ENCODE measurements around the gene VARS1.

The VARS1 gene

DNA sequence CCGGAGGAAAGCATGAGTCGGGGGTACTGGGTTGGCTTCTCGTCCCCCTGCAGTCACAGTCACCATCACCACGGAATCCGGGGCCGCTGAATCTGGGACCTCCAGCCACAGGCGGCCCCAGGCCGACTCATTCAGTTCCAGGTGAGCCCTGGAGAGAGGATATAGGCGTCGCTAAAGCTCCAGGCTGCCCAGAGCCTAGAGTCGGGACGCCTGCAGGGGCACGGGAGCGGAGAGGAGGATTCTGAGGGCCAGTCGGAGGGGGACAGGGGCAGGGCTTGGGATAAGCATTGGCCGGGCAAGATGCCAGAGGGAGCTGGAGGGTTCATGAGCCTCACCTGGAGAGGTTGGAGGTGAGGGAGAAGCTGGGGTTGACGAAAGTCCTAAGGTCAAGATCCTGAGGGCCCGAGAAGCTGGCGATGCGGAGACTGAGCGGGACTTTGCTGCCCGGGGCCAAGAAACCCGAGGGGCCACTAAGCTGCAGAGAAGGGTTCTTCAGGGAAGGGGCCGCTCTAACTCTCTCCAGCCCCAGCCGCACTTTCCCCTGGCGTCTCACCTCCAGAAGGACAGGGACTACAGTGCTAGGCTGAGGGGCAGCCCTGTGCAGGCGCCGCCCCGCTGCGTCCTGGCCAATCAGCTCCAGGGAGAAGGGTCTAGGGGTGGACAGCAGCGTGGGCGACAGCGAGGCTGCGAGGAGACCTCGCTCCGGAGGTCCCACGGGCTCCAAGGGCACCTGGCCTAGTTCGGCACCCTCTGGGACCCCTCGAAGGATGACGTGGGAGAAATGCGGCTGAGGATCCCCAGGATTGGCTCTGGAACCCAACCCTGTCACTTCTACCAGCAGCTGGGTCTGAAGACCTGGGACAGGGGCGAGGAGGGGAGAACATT, 29.4 kb downstream of the VARS1 start:
- Histone ChIP-seq H3K27ac (ENCODE audit: low read length) (no peak overlapping the region), H3K9me3 (ENCODE audit: control insufficient read depth in 1 of 2, low read length in 2 of 2) (no peaks in the 10 kb centered on the region), H3K4me1 (ENCODE audit: control insufficient read depth in 1 of 2, insufficient read depth in 2 of 2, low read length in 2 of 2) (peaks cover 0 to 10% of the 10 kb centered on the region in 2 donors), H3K27me3 (ENCODE audit: low read depth, low read length) (no peaks in the 10 kb centered on the region), H3K4me3 (ENCODE audit: low read depth in 1 of 2, low read length in 2 of 2) (peak overlapping the region; percentile 15 to 48), H3K36me3 (ENCODE audit: control insufficient read depth in 1 of 2, insufficient read depth in 2 of 2, low read length in 2 of 2) (no peaks in the 10 kb centered on the region)

DNA sequence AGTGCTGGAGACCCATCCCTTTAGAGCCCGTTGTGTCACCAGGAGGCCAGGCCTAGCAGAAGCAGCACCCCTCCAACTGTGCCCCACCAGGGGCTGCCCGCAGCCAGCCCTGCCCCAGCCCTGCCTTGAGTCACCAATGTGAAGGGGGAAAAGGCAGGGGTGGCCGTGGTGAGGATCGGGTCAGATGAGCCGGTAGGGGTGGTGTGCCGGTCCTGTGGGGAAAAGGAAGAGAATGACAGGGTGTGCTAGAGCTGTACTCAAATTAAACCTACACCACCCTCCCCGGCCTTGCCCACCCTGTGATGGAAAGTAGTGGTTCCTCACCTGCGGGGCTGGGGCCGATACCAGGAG, 30.0 kb downstream of the VARS1 start:
- H3K27ac ChIP-seq (ENCODE audit: low read length) = no peak overlapping the region
- H3K4me3 ChIP-seq (ENCODE audit: low read depth in 1 of 2, low read length in 2 of 2) = peak overlapping the region in 1 of 2 donors; percentile 48

DNA sequence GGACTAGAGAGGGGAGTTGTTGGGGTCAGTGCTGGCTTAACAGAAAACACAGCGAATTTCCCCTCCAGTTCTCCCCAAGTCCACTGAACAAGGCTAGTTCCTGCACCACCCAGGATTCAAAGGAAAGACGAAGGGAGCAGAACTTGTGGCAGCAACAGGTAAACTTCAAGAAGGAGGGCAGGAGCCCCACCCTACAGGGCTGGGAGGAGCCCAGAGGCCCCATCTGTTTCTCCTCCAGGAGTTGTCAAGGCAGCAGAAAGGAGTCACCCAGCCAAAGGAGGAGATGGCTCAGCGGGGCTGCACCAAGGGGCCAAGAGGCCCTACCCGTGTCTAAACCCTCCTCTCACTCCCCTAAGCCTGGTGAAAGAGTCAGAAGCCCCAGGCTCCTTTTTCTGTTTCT, 31.4 kb downstream of the VARS1 start:
- Histone ChIP-seq H3K36me3 (ENCODE audit: control insufficient read depth in 1 of 2, insufficient read depth in 2 of 2, low read length in 2 of 2) (no peaks in the 10 kb centered on the region), H3K9me3 (ENCODE audit: control insufficient read depth in 1 of 2, low read length in 2 of 2) (no peaks in the 10 kb centered on the region), H3K4me3 (ENCODE audit: low read depth in 1 of 2, low read length in 2 of 2) (no peak overlapping the region), H3K27me3 (ENCODE audit: low read depth, low read length) (no peaks in the 10 kb centered on the region), H3K27ac (ENCODE audit: low read length) (no peak overlapping the region), H3K4me1 (ENCODE audit: control insufficient read depth in 1 of 2, insufficient read depth in 2 of 2, low read length in 2 of 2) (peaks cover 0 to 10% of the 10 kb centered on the region in 2 donors)

More for the DNA sequence above, 30.0 kb downstream of the VARS1 start:
- H3K36me3 ChIP-seq (ENCODE audit: control insufficient read depth in 1 of 2, insufficient read depth in 2 of 2, low read length in 2 of 2) = no peaks in the 10 kb centered on the region
- H3K27me3 ChIP-seq (ENCODE audit: low read depth, low read length) = no peaks in the 10 kb centered on the region
- no peaks in the 10 kb centered on the region for H3K9me3 ChIP-seq (ENCODE audit: control insufficient read depth in 1 of 2, low read length in 2 of 2)
- H3K4me1 ChIP-seq (ENCODE audit: control insufficient read depth in 1 of 2, insufficient read depth in 2 of 2, low read length in 2 of 2) = peaks cover 0 to 10% of the 10 kb centered on the region in 2 donors

DNA sequence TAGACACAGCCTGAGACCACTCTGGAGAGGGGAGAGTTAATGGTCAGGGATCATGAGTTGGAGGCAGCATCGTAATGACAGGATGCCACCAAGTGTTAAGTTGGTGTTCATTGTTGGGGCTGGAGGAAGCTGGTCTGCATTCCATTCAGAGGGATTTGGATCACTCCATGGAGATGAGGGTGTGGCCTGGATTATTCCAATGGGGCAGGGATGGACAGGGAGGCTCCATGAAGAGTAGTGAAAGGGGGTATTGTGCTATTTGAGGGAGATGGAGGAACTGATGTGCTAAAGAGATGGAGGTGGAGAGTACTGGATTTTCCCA, 32.0 kb downstream of the VARS1 start:
- no peak overlapping the region for H3K27ac ChIP-seq (ENCODE audit: low read length)

DNA sequence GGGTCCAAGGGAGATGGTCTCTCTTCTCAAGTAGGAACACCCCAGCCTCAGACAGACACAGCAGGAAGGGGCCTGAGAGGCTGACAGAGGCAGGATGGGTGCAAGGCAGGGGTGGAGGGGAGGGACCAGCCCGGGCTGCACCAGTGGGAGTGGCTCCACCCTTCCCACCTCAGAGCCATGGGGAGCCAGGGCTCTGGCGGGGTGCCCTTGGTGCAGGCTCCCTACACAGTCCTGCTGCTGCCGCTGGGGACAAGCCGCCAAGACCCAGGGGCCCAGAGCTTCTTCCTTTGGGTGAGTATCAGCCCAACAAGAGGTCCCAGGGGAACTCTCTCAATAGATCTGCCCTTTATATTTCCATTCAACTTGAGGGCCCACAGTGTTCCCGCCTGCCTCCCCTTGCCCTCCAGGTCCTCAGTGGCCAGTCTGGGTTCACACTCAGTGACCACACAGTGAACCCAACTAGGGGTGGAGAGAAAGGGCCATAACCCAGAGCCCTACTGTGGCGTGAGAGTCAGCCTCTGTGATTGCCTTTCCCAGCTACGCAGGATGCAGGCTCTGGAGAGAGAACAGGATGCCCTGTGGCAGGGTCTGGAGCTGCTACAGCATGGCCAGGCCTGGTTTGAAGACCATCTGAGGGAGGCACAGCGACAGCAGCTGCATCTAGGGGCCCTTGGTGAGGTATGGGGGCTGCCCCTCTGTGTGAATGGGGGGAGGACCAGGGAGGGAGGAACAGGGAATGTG, 32.5 kb downstream of the VARS1 start:
- peaks cover 0 to 10% of the 10 kb centered on the region in 2 donors for H3K4me1 ChIP-seq (ENCODE audit: control insufficient read depth in 1 of 2, insufficient read depth in 2 of 2, low read length in 2 of 2)
- H3K27ac ChIP-seq (ENCODE audit: low read length) = no peak overlapping the region
- no peak overlapping the region for H3K4me3 ChIP-seq (ENCODE audit: low read depth in 1 of 2, low read length in 2 of 2)
- no peaks in the 10 kb centered on the region for H3K9me3 ChIP-seq (ENCODE audit: control insufficient read depth in 1 of 2, low read length in 2 of 2)
- no peaks in the 10 kb centered on the region for H3K36me3 ChIP-seq (ENCODE audit: control insufficient read depth in 1 of 2, insufficient read depth in 2 of 2, low read length in 2 of 2)
- H3K27me3 ChIP-seq (ENCODE audit: low read depth, low read length) = no peaks in the 10 kb centered on the region

More for the DNA sequence above, 32.0 kb downstream of the VARS1 start:
- Histone ChIP-seq H3K4me1 (ENCODE audit: control insufficient read depth in 1 of 2, insufficient read depth in 2 of 2, low read length in 2 of 2) (peaks cover 0 to 10% of the 10 kb centered on the region in 2 donors), H3K27me3 (ENCODE audit: low read depth, low read length) (no peaks in the 10 kb centered on the region), H3K9me3 (ENCODE audit: control insufficient read depth in 1 of 2, low read length in 2 of 2) (no peaks in the 10 kb centered on the region), H3K4me3 (ENCODE audit: low read depth in 1 of 2, low read length in 2 of 2) (no peak overlapping the region), H3K36me3 (ENCODE audit: control insufficient read depth in 1 of 2, insufficient read depth in 2 of 2, low read length in 2 of 2) (no peaks in the 10 kb centered on the region)

DNA sequence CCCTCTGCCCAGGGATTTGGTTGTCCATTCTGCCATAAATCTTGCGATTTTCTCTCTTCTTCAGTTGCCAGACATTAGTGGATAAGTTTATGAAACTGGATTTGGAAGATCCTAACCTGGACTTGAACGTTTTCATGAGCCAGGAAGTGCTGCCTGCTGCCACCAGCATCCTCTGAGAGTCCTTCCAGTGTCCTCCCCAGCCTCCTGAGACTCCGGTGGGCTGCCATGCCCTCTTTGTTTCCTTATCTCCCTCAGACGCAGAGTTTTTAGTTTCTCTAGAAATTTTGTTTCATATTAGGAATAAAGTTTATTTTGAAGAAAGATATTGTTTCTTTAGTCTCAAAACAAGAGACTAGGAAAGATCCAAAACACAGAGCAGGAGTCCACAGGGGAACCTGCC, 33.2 kb downstream of the VARS1 start, which contains the start of gene SAPCD1:
Gene SAPCD1, plus strand, starts transcription at position 301 of the 400 bp plus-strand sequence. CDS start 399 bp downstream, outside the sequence.
- Histone ChIP-seq H3K36me3 (ENCODE audit: control insufficient read depth in 1 of 2, insufficient read depth in 2 of 2, low read length in 2 of 2) (no peaks in the 10 kb centered on the region), H3K27ac (ENCODE audit: low read length) (no peak within 1 kb of the TSS), H3K4me1 (ENCODE audit: control insufficient read depth in 1 of 2, insufficient read depth in 2 of 2, low read length in 2 of 2) (peaks cover 0 to 10% of the 10 kb centered on the region in 2 donors), H3K27me3 (ENCODE audit: low read depth, low read length) (no peaks in the 10 kb centered on the region), H3K4me3 (ENCODE audit: low read depth in 1 of 2, low read length in 2 of 2) (no peak within 1 kb of the TSS), H3K9me3 (ENCODE audit: control insufficient read depth in 1 of 2, low read length in 2 of 2) (no peaks in the 10 kb centered on the region)

DNA sequence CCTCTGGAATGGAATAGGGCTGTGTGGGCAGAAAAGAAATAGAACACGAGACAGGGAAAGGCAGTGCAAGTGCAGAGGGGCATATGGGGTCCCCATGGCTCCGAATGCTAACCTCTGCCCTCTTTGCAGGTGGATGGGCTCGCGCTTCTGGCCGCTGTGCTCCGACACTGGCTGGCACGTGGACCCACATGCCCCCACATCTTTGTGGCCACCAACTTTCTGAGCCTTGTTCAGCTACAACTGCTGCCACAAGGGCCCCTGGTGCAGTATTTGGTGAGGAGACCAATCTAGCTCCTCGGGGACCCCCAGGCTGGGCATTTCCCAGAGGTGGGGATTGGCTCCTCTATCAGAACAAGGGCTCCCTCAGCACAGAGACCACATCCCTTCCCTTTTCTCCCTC, 34.2 kb downstream of the VARS1 start:
- no peaks in the 10 kb centered on the region for H3K36me3 ChIP-seq (ENCODE audit: control insufficient read depth in 1 of 2, insufficient read depth in 2 of 2, low read length in 2 of 2)
- no peak overlapping the region for H3K4me3 ChIP-seq (ENCODE audit: low read depth in 1 of 2, low read length in 2 of 2)
- H3K27ac ChIP-seq (ENCODE audit: low read length) = no peak overlapping the region
- no peaks in the 10 kb centered on the region for H3K27me3 ChIP-seq (ENCODE audit: low read depth, low read length)
- peaks cover 0 to 10% of the 10 kb centered on the region in 2 donors for H3K4me1 ChIP-seq (ENCODE audit: control insufficient read depth in 1 of 2, insufficient read depth in 2 of 2, low read length in 2 of 2)
- no peaks in the 10 kb centered on the region for H3K9me3 ChIP-seq (ENCODE audit: control insufficient read depth in 1 of 2, low read length in 2 of 2)

DNA sequence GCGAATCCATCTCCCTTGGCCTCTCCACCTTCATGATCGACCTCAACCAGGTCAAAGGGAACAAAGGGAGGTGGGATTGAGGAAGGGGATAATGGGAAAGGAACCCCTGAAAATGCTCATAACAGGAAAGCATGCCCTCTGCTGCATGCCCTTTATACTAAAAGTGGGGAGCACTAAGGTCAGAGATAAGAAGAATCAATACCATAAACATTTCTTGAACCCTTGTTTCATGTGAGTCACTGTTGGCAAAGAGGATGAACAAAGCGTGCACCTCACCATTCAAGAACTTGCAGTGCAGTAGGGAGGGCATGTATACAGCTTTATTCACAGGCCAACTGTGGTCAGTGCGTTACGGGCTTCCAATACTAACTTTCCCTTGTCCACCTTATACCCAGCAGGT, 34.8 kb downstream of the VARS1 start:
- Histone ChIP-seq H3K27me3 (ENCODE audit: low read depth, low read length) (no peaks in the 10 kb centered on the region), H3K27ac (ENCODE audit: low read length) (no peak overlapping the region), H3K4me1 (ENCODE audit: control insufficient read depth in 1 of 2, insufficient read depth in 2 of 2, low read length in 2 of 2) (peaks cover 0 to 7% of the 10 kb centered on the region in 2 donors), H3K9me3 (ENCODE audit: control insufficient read depth in 1 of 2, low read length in 2 of 2) (no peaks in the 10 kb centered on the region), H3K36me3 (ENCODE audit: control insufficient read depth in 1 of 2, insufficient read depth in 2 of 2, low read length in 2 of 2) (no peaks in the 10 kb centered on the region), H3K4me3 (ENCODE audit: low read depth in 1 of 2, low read length in 2 of 2) (no peak overlapping the region)

DNA sequence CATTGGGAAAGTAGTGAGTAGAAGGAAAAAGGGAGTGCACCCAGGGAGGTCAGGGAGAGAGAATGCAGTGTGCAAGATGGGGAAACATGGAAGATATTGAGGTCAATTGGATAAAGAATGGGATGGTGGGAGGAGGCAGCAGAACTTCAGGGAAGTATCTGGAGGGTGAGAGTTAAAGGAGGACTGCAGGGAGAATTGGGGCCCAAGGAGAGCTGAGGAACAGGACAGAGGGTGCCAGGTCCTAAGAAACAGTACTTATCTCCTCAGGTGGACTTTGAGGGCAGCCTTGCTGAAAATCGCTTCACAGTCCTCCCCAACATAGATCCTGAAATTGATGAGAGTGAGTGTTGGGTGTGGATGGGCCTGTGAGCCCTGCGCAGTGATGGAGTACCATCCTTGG, 37.3 kb downstream of the VARS1 start:
- H3K9me3 ChIP-seq (ENCODE audit: control insufficient read depth in 1 of 2, low read length in 2 of 2) = no peaks in the 10 kb centered on the region
- H3K36me3 ChIP-seq (ENCODE audit: control insufficient read depth in 1 of 2, insufficient read depth in 2 of 2, low read length in 2 of 2) = no peaks in the 10 kb centered on the region
- no peak overlapping the region for H3K4me3 ChIP-seq (ENCODE audit: low read depth in 1 of 2, low read length in 2 of 2)
- H3K27ac ChIP-seq (ENCODE audit: low read length) = no peak overlapping the region
- peaks cover 0 to 2% of the 10 kb centered on the region in 2 donors for H3K4me1 ChIP-seq (ENCODE audit: control insufficient read depth in 1 of 2, insufficient read depth in 2 of 2, low read length in 2 of 2)
- H3K27me3 ChIP-seq (ENCODE audit: low read depth, low read length) = no peaks in the 10 kb centered on the region

DNA sequence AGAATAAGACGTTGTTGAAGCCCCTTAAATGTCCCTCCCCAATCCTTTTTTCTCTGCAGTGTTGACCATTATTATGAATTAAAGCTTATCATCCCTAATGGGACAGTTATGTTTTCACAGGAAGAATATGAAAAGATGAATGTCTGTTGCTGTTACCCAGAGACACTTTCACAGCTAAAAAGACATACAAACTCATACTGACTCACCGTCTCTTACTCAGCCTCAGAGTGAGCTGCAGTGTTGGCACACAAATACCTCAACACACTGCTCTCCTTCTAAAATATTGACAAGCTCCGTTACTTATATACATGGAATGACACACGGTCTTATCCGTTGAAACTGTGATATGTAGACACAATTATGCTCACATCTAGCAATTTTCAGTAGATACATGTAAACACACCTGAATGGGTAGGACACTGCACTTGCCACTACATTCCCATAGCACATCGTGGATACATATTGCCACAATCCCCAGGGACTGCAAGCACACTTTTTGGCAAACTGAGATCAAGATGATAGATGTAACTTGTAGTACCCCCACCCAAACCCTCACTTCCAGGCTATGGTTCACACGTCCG, 42.7 kb downstream of the VARS1 start:
- Histone ChIP-seq H3K4me1 (ENCODE audit: control insufficient read depth in 1 of 2, insufficient read depth in 2 of 2, low read length in 2 of 2) (no peaks in the 10 kb centered on the region), H3K4me3 (ENCODE audit: low read depth in 1 of 2, low read length in 2 of 2) (no peak overlapping the region), H3K9me3 (ENCODE audit: control insufficient read depth in 1 of 2, low read length in 2 of 2) (no peaks in the 10 kb centered on the region), H3K36me3 (ENCODE audit: control insufficient read depth in 1 of 2, insufficient read depth in 2 of 2, low read length in 2 of 2) (no peaks in the 10 kb centered on the region), H3K27ac (ENCODE audit: low read length) (no peak overlapping the region), H3K27me3 (ENCODE audit: low read depth, low read length) (no peaks in the 10 kb centered on the region)

DNA sequence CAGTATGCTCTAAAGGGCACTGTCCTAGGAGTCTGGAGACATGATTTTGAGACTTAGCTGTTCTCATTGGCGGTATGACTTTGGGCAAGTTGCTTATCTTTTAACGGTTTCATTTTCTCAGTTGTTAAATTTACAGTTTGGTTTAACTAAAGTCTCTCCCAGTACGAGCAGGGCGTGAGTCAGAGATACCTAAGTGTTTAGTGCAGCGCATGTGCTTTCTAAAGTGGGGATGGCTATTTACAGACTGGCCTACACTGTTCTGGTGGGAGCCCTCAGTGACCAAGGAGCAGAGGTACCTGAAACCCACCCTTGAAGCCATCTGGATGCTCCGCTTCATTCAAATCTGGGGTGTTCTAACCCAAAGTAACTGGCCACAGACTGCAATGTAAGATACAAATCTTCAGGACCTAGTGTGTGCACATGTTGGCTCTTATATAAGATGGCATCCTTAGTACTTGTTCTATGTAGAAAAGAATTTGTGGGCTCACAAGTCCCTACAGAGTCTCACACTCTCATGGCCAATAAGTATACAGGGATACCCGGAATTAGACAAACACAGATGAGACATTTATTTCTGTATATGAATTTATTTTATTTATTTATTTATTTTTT, 45.0 kb downstream of the VARS1 start:
- Histone ChIP-seq H3K27ac (ENCODE audit: low read length) (no peak overlapping the region), H3K36me3 (ENCODE audit: control insufficient read depth in 1 of 2, insufficient read depth in 2 of 2, low read length in 2 of 2) (no peaks in the 10 kb centered on the region), H3K4me1 (ENCODE audit: control insufficient read depth in 1 of 2, insufficient read depth in 2 of 2, low read length in 2 of 2) (no peaks in the 10 kb centered on the region), H3K9me3 (ENCODE audit: control insufficient read depth in 1 of 2, low read length in 2 of 2) (no peaks in the 10 kb centered on the region), H3K4me3 (ENCODE audit: low read depth in 1 of 2, low read length in 2 of 2) (no peak overlapping the region), H3K27me3 (ENCODE audit: low read depth, low read length) (no peaks in the 10 kb centered on the region)

All from muscle layer of duodenum (tissue), 2 donors.